ENCODE results near the gene CETP.

DNA sequence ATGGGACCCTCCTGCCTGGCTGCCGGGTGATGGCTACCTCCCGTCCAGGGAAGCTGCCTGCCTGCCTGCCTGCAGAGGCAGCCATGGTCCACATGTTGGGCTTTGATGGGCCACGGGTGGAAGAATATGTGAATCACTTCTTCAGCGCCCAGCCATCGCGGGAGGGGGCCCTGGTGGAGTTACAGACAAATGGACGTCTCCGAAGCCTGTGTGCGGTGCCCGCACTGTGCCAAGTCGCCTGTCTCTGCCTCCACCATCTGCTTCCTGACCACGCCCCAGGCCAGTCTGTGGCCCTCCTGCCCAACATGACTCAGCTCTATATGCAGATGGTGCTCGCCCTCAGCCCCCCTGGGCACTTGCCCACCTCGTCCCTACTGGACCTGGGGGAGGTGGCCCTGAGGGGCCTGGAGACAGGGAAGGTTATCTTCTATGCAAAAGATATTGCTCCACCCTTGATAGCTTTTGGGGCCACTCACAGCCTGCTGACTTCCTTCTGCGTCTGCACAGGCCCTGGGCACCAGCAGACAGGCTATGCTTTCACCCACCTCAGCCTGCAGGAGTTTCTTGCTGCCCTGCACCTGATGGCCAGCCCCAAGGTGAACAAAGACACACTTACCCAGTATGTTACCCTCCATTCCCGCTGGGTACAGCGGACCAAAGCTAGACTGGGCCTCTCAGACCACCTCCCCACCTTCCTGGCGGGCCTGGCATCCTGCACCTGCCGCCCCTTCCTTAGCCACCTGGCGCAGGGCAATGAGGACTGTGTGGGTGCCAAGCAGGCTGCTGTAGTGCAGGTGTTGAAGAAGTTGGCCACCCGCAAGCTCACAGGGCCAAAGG, 64.4 kb downstream of the CETP start:
- no peak for TF ChIP-seq EZH2 (IDR thresholded peaks at IDR 0.05; ENCODE audit: low read length, unreplicated experiment)
- TF ChIP-seq, protein P1, sequence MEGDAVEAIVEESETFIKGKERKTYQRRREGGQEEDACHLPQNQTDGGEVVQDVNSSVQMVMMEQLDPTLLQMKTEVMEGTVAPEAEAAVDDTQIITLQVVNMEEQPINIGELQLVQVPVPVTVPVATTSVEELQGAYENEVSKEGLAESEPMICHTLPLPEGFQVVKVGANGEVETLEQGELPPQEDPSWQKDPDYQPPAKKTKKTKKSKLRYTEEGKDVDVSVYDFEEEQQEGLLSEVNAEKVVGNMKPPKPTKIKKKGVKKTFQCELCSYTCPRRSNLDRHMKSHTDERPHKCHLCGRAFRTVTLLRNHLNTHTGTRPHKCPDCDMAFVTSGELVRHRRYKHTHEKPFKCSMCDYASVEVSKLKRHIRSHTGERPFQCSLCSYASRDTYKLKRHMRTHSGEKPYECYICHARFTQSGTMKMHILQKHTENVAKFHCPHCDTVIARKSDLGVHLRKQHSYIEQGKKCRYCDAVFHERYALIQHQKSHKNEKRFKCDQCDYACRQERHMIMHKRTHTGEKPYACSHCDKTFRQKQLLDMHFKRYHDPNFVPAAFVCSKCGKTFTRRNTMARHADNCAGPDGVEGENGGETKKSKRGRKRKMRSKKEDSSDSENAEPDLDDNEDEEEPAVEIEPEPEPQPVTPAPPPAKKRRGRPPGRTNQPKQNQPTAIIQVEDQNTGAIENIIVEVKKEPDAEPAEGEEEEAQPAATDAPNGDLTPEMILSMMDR (conservative IDR thresholded peaks at IDR 0.05; ENCODE audit: low read depth, low read length): no peak

All from PC-3 (cell line).